Suppressor macrophage (primary cell): Measurements from ENCODE around the gene CFAP43.

Source experiments
- DNase-seq, 4 experiments: peaks; one replicate each; pipeline ENCODE4 v3.0.0-alpha.2; 2020 to 2022

The CFAP43 gene

DNA sequence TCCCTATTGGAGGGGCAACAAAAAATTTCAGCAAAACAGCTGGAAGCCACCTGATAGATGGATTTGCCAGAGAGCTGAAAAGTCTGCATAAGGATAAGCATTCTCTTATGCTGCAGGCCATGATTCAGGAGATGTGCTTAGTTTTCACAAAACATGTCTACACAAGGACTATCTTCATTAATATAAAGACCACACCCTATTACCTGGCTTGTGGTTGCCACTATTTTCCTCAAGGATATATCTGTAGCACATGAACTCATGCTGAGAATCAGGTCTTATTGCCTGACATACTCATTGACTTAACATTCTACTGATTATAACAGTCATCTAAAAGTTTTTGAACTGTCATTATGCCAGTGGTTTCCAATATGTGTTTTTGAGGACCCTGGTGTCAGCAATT is 139.4 kb downstream of the CFAP43 start:
- DNase-seq, result no peak

- DNase-seq, result no peak
Measured at GRCh38 chr10:104090611-104091010, 141.6 kb downstream of the CFAP43 start.

DNA sequence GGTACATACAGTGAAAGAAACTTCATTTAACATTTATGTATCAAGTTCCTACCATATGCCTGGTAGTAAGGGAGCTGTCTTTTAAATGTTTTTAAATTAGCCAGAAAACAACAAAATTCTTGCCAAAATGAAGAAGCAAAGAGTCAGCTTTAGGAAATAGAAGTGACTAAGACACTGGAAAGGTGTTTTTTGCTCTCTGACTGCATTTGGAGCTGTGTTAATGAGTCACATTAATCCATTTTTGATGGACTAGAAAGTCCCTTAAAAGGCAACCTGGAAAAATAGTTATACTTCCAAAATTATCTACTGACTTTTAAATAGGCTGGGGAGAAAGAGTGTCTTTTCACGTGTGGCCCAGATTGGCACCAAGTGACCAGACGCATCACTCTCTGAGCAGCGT is 142.5 kb downstream of the CFAP43 start:
- DNase-seq, result no peak

DNA sequence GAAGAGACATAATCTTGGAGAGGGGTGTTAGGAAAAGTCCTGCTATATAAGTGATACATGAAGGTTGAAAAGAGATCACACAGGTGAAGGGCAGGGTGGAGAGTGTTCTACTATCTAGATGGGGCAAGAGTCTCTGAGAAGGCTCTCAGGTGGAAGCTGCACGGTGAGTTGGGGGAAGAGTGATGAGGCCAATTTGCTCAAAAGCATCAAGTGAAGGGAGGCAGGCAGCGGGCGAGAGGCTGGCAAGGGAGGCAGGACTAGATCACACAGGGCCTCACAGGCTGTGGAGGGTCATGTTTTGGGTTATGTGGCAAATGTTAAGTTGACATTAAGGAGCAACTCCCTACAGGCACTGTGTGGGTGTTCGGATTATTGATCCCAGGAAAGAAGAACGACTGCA is 143.9 kb downstream of the CFAP43 start:
- no peak for DNase-seq

GRCh38 chr10:104085801-104086400 is 146.3 kb downstream of the CFAP43 start, which contains the start of gene COL17A1:
TSS of gene COL17A1 (minus strand) at chr10:104085880. CDS start at chr10:104080673, 5,207 bp downstream.
- no peak for DNase-seq

GRCh38 chr10:104084482-104085142 is 147.6 kb downstream of the CFAP43 start:
- DNase-seq, result no peak

DNA sequence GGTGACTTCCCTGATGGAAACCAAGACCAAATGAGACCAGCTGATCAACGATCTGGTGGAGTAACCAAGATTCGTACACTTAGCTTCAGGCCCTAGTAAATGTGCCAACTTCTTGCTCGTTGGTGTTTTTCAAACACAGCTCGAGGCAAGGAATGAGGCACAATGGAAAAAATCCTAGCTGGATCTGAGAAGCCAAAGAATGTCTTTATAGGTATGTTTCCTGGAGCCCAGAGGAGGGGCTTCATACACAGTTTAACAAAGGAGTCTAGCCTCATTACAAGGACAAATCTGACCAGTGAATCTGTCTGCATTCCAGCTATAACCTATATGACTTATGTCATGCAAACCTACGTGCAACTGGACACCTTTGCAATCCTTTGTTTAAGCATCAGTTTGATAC is 150.2 kb downstream of the CFAP43 start:
- DNase-seq, result no peak

GRCh38 chr10:104080762-104081161 is 151.4 kb downstream of the CFAP43 start:
- DNase-seq, result peak in 2 of 4 experiments; percentile 16 to 28
